ENCODE measurements around the gene ANO10.

ANO10 gene

DNA sequence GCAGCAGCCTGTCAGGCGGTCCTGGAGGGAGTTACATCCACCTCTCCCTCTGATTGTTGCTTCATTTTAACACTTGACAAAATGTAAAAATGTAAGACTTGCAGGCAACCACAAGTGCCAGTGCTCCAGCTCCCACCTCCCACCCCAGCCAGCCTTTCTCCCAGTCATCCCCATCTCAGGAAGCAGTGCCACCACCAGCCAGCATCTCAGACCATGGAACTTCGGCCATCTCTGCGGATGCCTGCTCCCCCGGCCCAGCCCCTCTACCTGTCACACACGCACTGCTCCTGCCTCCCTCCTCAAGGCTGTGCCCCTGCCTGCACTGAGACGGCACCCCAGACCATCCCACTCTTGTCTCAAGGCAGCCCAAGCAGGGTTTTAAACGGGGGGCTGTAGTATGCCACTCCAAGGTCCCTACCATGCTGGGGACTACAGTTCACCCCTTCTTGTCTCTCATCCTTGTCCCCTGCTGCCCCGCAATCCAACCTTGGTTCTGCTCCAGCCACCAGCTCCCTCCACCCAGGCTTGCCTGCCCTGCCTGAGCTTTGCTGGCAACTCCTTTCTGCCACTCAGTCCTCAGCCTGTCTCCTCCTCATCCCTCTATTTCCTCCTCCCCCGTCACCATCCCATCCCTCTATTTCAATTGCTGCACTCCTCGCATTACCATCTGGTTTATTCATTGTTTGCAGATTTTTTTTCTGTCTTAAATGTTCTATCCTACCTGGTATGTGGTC is 249.6 kb downstream of the ANO10 start:
- Histone ChIP-seq H3K14ac (ENCODE audit: low read length) (peak overlapping the region; percentile 97), H3K79me1 (ENCODE audit: low read depth, low read length) (no peaks in the 10 kb centered on the region), H2BK120ac (ENCODE audit: low read depth, low read length) (no peak overlapping the region), H3K27ac (replicated peaks; ENCODE audit: low read length) (no peak overlapping the region), H3K4ac (ENCODE audit: low read length) (no peak overlapping the region), H3K4me1 (ENCODE audit: control insufficient read depth in 2 of 2, insufficient read depth in 1 of 2, low read depth in 1 of 2, low read length in 2 of 2) (peaks cover 0 to 14% of the 10 kb centered on the region in 2 donors), H4K91ac (ENCODE audit: low read depth, low read length, poor library complexity) (no peak overlapping the region), H3K36me3 (replicated peaks in 1 of 2; ENCODE audit: control insufficient read depth in 2 of 2, insufficient read depth in 2 of 2, low read length in 2 of 2) (no peaks in the 10 kb centered on the region), H3K27me3 (ENCODE audit: control insufficient read depth in 3 of 3, insufficient read depth in 3 of 3, low read depth in 1 of 3, low read length in 3 of 3) (no peaks in the 10 kb centered on the region), H3K4me2 (ENCODE audit: insufficient read depth, low read length, poor library complexity, severe bottlenecking) (no peak overlapping the region), H3K9me3 (replicated peaks in 1 of 2; ENCODE audit: control insufficient read depth in 2 of 2, insufficient read depth in 1 of 2, low read depth in 1 of 2, low read length in 2 of 2) (no peaks in the 10 kb centered on the region), H2BK15ac (ENCODE audit: low read length) (peak overlapping the region; percentile 86), H3K18ac (ENCODE audit: low read length) (peak overlapping the region; percentile 72), H2BK5ac (ENCODE audit: low read length) (peak overlapping the region; percentile 69), H3K4me3 (ENCODE audit: low read length in 2 of 2) (no peak overlapping the region), H3K23ac (ENCODE audit: low read depth, low read length, poor library complexity) (no peak overlapping the region), H4K8ac (ENCODE audit: low read depth, low read length) (peak overlapping the region; percentile 48), H2BK12ac (ENCODE audit: low read length) (peak overlapping the region; percentile 95), H2AFZ (ENCODE audit: low read length) (no peak overlapping the region), H2AK5ac (ENCODE audit: low read depth, low read length) (peak overlapping the region; percentile 56), H3K9ac (ENCODE audit: low read depth, low read length, poor library complexity) (peak overlapping the region; percentile 16)
- no peak for DNase-seq (ENCODE audit: low spot score)
- 100% methylated on average over 2 of the region's 10 CpGs; no CpG with 5 or more reads in 1 of the 2 donors for WGBS, 2 donors (ENCODE audit: extremely low coverage in 2 of 2, insufficient read length in 2 of 2, insufficient replicate concordance in 1 of 2)

DNA sequence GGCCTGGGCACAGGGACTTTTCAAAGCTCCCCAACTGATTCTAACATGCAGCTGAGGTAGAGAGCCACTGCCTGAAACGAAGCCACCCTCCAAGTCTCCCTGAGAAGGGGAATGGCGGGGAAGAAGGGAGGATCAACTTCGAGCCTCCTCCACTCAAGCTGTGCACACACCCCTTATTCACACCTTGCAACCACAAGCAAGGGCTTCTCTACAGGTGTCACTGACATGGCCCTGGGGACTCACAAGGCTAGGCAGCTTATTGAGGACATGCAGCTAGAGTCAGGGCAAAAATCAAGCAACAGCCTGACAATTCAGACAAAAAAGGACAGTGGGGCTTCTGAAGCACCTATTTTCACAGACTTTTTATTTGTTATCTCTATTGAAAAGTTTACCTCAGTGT is 250.3 kb downstream of the ANO10 start:
- Histone ChIP-seq H3K27ac (replicated peaks; ENCODE audit: low read length) (no peak overlapping the region), H4K8ac (ENCODE audit: low read depth, low read length) (no peak overlapping the region), H2AFZ (ENCODE audit: low read length) (no peak overlapping the region), H3K14ac (ENCODE audit: low read length) (peak overlapping the region; percentile 77), H4K91ac (ENCODE audit: low read depth, low read length, poor library complexity) (no peak overlapping the region), H2BK5ac (ENCODE audit: low read length) (no peak overlapping the region), H3K23ac (ENCODE audit: low read depth, low read length, poor library complexity) (peak overlapping the region; percentile 45), H3K36me3 (replicated peaks in 1 of 2; ENCODE audit: control insufficient read depth in 2 of 2, insufficient read depth in 2 of 2, low read length in 2 of 2) (no peaks in the 10 kb centered on the region), H3K27me3 (ENCODE audit: control insufficient read depth in 3 of 3, insufficient read depth in 3 of 3, low read depth in 1 of 3, low read length in 3 of 3) (no peaks in the 10 kb centered on the region), H2BK12ac (ENCODE audit: low read length) (no peak overlapping the region), H3K9ac (ENCODE audit: low read depth, low read length, poor library complexity) (no peak overlapping the region), H3K18ac (ENCODE audit: low read length) (peak overlapping the region; percentile 55), H3K4ac (ENCODE audit: low read length) (no peak overlapping the region), H3K9me3 (replicated peaks in 1 of 2; ENCODE audit: control insufficient read depth in 2 of 2, insufficient read depth in 1 of 2, low read depth in 1 of 2, low read length in 2 of 2) (no peaks in the 10 kb centered on the region), H2BK120ac (ENCODE audit: low read depth, low read length) (no peak overlapping the region), H3K79me1 (ENCODE audit: low read depth, low read length) (no peaks in the 10 kb centered on the region), H2BK15ac (ENCODE audit: low read length) (peak overlapping the region; percentile 30), H3K4me1 (ENCODE audit: control insufficient read depth in 2 of 2, insufficient read depth in 1 of 2, low read depth in 1 of 2, low read length in 2 of 2) (peaks cover 0 to 14% of the 10 kb centered on the region in 2 donors), H3K4me3 (ENCODE audit: low read length in 2 of 2) (no peak overlapping the region), H2AK5ac (ENCODE audit: low read depth, low read length) (no peak overlapping the region), H3K4me2 (ENCODE audit: insufficient read depth, low read length, poor library complexity, severe bottlenecking) (no peak overlapping the region)
- DNase-seq (ENCODE audit: low spot score): no peak
- no CpG with 5 or more reads among the region's 3 CpGs for WGBS, 2 donors (ENCODE audit: extremely low coverage in 2 of 2, insufficient read length in 2 of 2, insufficient replicate concordance in 1 of 2)

DNA sequence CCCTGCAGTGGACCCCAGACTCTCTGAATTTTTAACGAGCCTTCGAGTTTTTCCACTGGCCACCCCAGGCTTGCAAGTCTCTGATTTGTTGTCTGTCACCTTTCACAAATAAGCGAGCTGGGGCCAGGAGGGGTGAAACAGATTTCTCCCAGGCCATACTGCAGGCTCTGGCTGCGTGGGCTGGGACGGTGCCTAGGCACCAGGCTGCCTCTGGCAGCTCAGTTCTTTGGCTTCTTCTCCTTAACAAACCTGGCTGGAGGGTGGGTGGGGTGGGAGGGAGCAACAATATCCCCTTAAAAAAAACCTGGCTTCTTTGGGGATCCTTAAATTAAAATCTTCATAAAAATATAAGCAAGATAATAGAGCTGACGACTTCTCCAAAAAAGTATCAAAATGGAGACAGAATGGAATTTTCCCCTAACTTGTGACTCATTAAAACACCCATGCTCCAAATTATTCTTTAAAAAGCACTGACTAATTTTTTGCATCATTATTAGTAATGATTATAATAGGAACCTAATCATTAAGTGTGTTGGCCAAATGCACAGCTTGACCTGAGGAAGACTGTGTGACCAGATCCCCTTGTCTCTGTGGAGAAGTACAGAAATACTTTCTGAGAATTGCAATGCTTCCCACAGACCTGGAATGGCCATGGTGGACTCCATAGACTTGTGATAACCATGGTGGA is 251.4 kb downstream of the ANO10 start:
- no peak for DNase-seq (ENCODE audit: low spot score)
- H2BK5ac ChIP-seq (ENCODE audit: low read length): no peak overlapping the region
- no peak overlapping the region for H3K4me3 ChIP-seq (ENCODE audit: low read length in 2 of 2)
- H2BK12ac ChIP-seq (ENCODE audit: low read length): no peak overlapping the region
- H3K4me2 ChIP-seq (ENCODE audit: insufficient read depth, low read length, poor library complexity, severe bottlenecking): no peak overlapping the region
- H4K8ac ChIP-seq (ENCODE audit: low read depth, low read length): no peak overlapping the region
- peaks cover 0 to 14% of the 10 kb centered on the region in 2 donors for H3K4me1 ChIP-seq (ENCODE audit: control insufficient read depth in 2 of 2, insufficient read depth in 1 of 2, low read depth in 1 of 2, low read length in 2 of 2)
- no peak overlapping the region for H2AFZ ChIP-seq (ENCODE audit: low read length)
- WGBS, 2 donors (ENCODE audit: extremely low coverage in 2 of 2, insufficient read length in 2 of 2, insufficient replicate concordance in 1 of 2): no CpG with 5 or more reads among the region's 6 CpGs
- H2AK5ac ChIP-seq (ENCODE audit: low read depth, low read length): no peak overlapping the region
- no peaks in the 10 kb centered on the region for H3K79me1 ChIP-seq (ENCODE audit: low read depth, low read length)
- H3K36me3 ChIP-seq (replicated peaks in 1 of 2; ENCODE audit: control insufficient read depth in 2 of 2, insufficient read depth in 2 of 2, low read length in 2 of 2): peaks cover 0 to 1% of the 10 kb centered on the region in 2 donors
- no peak overlapping the region for H2BK15ac ChIP-seq (ENCODE audit: low read length)
- H3K9me3 ChIP-seq (replicated peaks in 1 of 2; ENCODE audit: control insufficient read depth in 2 of 2, insufficient read depth in 1 of 2, low read depth in 1 of 2, low read length in 2 of 2): no peaks in the 10 kb centered on the region
- H4K91ac ChIP-seq (ENCODE audit: low read depth, low read length, poor library complexity): no peak overlapping the region
- H3K18ac ChIP-seq (ENCODE audit: low read length): no peak overlapping the region
- no peak overlapping the region for H3K9ac ChIP-seq (ENCODE audit: low read depth, low read length, poor library complexity)
- no peaks in the 10 kb centered on the region for H3K27me3 ChIP-seq (ENCODE audit: control insufficient read depth in 3 of 3, insufficient read depth in 3 of 3, low read depth in 1 of 3, low read length in 3 of 3)
- no peak overlapping the region for H3K23ac ChIP-seq (ENCODE audit: low read depth, low read length, poor library complexity)
- H3K4ac ChIP-seq (ENCODE audit: low read length): no peak overlapping the region
- no peak overlapping the region for H3K14ac ChIP-seq (ENCODE audit: low read length)
- no peak overlapping the region for H2BK120ac ChIP-seq (ENCODE audit: low read depth, low read length)
- H3K27ac ChIP-seq (replicated peaks; ENCODE audit: low read length): no peak overlapping the region
